HG03457 (cell line): ENCODE data around the gene BSPRY.
"Not testable (repeated sequence)": the region's sequence is repeated elsewhere in the genome, so short reads cannot be mapped to it uniquely, and the experiment has no call there.

ENCODE experiments used
- ATAC-seq: cut with Tn5 transposase; IDR thresholded peaks from one replicate; pipeline ENCODE4 v1.9.1; 2021; ENCODE audit warnings: moderate number of reproducible peaks; ENCODE audit not compliant: unreplicated experiment

BSPRY gene

GRCh38 chr9:113369855-113370140 lies 20.5 kb downstream of the BSPRY start:
- no peak for ATAC-seq

- no peak for ATAC-seq
Measured at GRCh38 chr9:113370806-113371325, 21.5 kb downstream of the BSPRY start.

- ATAC-seq: no peak
Measured at GRCh38 chr9:113372059-113372458, 22.7 kb downstream of the BSPRY start.

- ATAC-seq: no peak
Measured at GRCh38 chr9:113373256-113373655, 23.9 kb downstream of the BSPRY start.

- no peak for ATAC-seq
Measured at GRCh38 chr9:113373676-113374392, 24.5 kb downstream of the BSPRY start.

- ATAC-seq: no peak
Measured at GRCh38 chr9:113375057-113376023, 26.0 kb downstream of the BSPRY start.

GRCh38 chr9:113376634-113377567 lies 27.6 kb downstream of the BSPRY start, which contains the start of gene HDHD3:
HDHD3 (minus strand) TSS chr9:113376986; CDS start chr9:113374354, 2,632 bp downstream.
- ATAC-seq: peak; percentile 58

- not testable (repeated sequence) for ATAC-seq
Measured at GRCh38 chr9:113379094-113379828, 29.9 kb downstream of the BSPRY start.

- not testable (repeated sequence) for ATAC-seq
Measured at GRCh38 chr9:113379829-113380210, 30.5 kb downstream of the BSPRY start.

GRCh38 chr9:113380869-113381378 lies 31.6 kb downstream of the BSPRY start:
- no peak for ATAC-seq

GRCh38 chr9:113381441-113381840 lies 32.1 kb downstream of the BSPRY start:
- not testable (repeated sequence) for ATAC-seq

GRCh38 chr9:113381909-113382411 lies 32.6 kb downstream of the BSPRY start:
- ATAC-seq: no peak

- no peak for ATAC-seq
Measured at GRCh38 chr9:113386571-113387393, 37.4 kb downstream of the BSPRY start.

- no peak for ATAC-seq
Measured at GRCh38 chr9:113387560-113388230, 38.4 kb downstream of the BSPRY start.

GRCh38 chr9:113388833-113389232 lies 39.5 kb downstream of the BSPRY start:
- no peak for ATAC-seq

GRCh38 chr9:113389451-113389850 lies 40.1 kb downstream of the BSPRY start:
- no peak for ATAC-seq

GRCh38 chr9:113390192-113390960 lies 41.0 kb downstream of the BSPRY start:
- no peak for ATAC-seq
